ENCODE results near the gene STXBP5. TPM values are rescaled to one million over a fixed set of nuclear protein-coding genes. Genes with fewer than 3 reads are reported as not detected.
"Not testable (repeated sequence)": the region's sequence is repeated elsewhere in the genome, so short reads cannot be mapped to it uniquely, and the experiment has no call there.

Gene STXBP5
- total RNA-seq, 1 donor from 2014 or later, result 16.8 TPM

DNA sequence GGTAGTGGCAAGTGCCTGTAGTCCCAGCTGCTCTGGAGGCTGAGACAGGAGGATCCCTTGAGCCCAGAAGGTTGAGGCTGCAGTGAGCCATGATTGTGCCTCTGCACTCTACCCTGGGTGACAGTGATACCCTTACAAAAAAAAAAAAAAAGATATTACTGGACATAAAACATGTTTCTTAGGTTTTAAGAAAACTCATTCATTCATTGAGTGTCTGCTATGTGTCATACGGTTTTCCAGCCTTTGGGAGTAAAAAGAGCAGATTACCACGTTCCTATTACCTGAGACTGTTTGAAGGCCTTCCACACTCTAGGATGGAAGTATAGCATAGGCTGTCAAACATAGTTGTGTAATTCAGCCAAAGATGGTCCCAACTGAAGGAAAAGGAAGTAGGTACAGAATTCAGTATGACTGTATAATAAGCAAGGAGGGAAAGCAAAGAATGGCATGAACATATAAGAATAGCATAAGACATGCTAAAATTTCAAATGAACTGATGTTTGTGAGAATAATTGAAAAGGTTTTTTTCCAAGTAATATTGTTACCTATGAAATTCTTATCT is 22.0 kb downstream of the STXBP5 start:
- no peak for ATAC-seq
- intact Hi-C loops (cut with micrococcal nuclease), result no loop called here
- DNase-seq, result no peak

DNA sequence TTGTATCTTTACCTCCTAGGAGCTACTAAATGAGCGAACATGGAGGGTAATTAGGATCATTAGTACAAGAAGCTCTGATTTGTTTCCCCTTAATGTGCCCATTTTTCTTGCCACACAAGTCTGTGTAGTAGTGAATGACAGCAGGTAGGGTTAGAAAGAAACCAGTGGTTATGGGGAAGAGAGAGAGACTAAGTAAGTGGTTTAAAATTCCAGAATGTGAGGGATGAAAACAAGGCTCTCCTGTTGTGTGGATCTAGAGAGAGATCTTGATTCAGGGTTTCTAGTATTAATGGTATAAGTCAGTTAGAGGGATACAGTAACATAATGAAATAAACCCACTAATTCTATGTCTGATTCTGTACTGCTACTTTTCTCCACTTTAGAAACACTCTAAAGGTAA is 22.7 kb downstream of the STXBP5 start:
- intact Hi-C loops (cut with micrococcal nuclease), result no loop called here
- DNase-seq (no peak), ATAC-seq (no peak)

GRCh38 chr6:147227770-147228320 is 23.6 kb downstream of the STXBP5 start:
- intact Hi-C loops (cut with micrococcal nuclease), result no loop called here
- ATAC-seq, result no peak
- no peak for DNase-seq

DNA sequence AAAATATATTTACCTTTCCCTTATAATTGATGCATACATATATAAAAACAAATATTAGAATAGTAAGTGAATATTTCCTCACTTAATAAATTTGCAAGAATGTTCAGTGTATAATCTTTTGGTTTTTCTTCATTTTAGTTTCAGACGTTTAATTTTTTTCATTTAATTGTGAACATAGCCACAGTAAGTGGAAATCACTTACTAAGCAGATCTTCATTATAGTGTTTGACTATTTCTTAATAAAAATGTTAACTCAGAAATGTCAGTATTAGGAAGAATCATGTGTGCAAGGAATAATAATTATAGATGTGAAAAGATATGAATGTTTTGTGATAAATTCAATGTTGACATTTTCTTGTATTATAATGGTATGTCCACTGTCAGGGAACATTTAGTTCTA is 27.4 kb downstream of the STXBP5 start:
- ATAC-seq, result no peak

GRCh38 chr6:147234685-147235084 is 30.5 kb downstream of the STXBP5 start:
- no peak for ATAC-seq
- intact Hi-C loops (cut with micrococcal nuclease), result no loop called here

More for the DNA sequence above, 27.4 kb downstream of the STXBP5 start:
- intact Hi-C loops (cut with micrococcal nuclease), result no loop called here
- DNase-seq, result no peak

GRCh38 chr6:147238164-147238563 is 33.9 kb downstream of the STXBP5 start:
- DNase-seq (no peak), ATAC-seq (no peak)
- intact Hi-C loops (cut with micrococcal nuclease), result no loop called here

More at GRCh38 chr6:147234685-147235084, 30.5 kb downstream of the STXBP5 start:
- DNase-seq, result no peak

GRCh38 chr6:147238906-147239305 is 34.7 kb downstream of the STXBP5 start:
- intact Hi-C loops (cut with micrococcal nuclease), result no loop called here
- no peak for DNase-seq
- ATAC-seq, result no peak

DNA sequence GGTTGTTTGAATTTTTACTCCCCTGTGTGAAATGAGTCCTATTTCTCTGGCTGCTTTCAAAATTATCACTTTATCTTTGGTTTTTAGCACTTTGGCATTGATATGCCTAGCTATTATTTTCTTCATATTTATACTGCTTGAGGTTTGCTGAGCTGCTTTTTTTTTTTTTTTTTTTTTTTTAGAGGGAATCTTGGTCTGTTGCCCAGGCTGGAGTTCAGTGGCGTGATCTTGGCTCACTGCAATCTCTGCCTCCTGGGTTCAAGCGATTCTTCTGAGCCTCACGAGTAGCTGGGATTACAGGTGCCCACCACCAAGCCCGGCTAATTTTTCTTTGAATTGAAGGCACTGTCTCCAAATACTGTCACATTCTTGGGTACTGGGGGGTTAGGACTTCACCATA is 40.6 kb downstream of the STXBP5 start:
- no peak for ATAC-seq
- no peak for DNase-seq
- intact Hi-C loops (cut with micrococcal nuclease), result no loop called here

DNA sequence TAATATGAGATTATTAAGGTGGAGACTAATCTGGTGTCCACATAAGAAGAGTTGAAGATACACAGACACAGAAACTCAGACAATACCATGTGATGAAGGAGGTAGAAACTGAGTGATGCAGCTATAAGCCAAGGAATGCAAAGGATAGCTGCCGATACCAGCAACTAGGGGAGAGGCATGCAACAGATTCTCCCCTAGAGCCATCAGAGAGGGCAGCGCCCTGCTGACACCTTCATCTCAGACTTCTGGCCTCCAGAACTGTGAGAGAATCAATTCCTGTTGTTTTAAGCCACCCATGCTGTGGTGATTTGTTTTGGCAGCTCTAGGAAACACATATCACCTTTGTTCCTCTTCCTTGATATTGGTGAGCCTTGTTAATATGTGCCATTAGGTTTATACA is 41.5 kb downstream of the STXBP5 start:
- ATAC-seq (no peak), DNase-seq (no peak)
- intact Hi-C loops (cut with micrococcal nuclease), result no loop called here

GRCh38 chr6:147246853-147247635 is 42.8 kb downstream of the STXBP5 start:
- ATAC-seq (no peak), DNase-seq (no peak)
- intact Hi-C loops (cut with micrococcal nuclease), result no loop called here

- no peak for ATAC-seq
- intact Hi-C loops (cut with micrococcal nuclease), result no loop called here
- DNase-seq, result no peak
Measured at GRCh38 chr6:147248859-147249258, 44.6 kb downstream of the STXBP5 start.

- DNase-seq, result no peak
- intact Hi-C loops (cut with micrococcal nuclease), result no loop called here
- ATAC-seq, result no peak
Measured at GRCh38 chr6:147251072-147251471, 46.9 kb downstream of the STXBP5 start.

DNA sequence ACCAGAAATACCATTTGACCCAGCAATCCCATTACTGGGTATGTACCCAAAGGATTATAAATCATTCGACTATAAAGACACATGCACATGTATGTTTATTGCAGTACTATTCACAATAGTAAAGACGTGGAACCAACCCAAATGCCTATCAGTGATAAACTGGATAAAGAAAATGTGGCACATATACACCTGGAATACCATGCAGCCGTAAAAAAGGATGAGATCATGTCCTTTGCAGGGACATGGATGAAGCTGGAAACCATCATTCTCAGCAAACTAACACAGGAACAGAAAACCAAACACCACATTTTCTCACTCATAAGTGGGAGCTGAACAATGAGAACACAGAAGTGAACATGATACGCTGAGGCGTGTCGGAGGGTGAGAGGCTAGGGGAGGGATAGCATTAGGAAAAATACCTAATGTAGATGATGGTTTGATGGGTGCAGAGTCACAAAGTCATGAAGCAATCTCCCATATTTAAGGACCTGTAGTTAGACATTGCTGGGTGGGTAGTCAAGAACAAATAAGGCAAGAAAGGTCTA is 50.8 kb downstream of the STXBP5 start:
- DNase-seq; intact Hi-C loops (cut with micrococcal nuclease); ATAC-seq: not testable (repeated sequence)

DNA sequence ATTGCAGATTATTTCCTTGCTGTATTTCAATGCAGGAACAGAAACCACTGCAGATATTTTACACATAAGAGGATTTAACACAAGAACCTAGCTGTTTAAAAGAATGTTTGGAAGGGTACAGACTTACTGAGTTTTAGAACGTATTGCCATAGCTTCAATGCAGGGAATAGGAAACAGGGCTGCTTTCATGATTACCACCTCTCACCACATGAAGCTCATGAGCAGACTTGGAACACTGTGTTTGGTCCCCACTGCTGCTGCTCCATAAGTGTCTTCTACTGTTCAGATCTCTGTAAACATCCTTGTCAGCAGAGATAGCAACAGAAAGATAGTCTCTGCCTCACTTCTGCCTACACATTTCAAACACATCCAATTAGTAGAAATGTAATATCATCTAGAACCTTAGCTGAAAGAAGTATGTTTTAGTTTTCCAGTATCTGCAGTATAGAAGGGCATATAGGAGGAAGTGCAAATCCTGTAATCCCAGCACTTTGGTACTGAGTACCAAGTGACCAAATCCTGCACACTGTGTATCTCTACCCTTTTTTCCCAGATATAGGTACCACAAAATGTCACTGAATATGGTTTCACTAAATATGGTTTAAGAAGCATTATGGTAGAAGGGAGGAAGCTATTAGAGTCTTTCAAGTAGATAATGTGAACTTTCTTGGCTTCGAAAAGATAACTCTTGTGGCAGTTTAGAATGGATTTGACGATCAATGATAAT is 51.9 kb downstream of the STXBP5 start:
- DNase-seq (no peak), ATAC-seq (no peak)
- intact Hi-C loops (cut with micrococcal nuclease), result no loop called here

- DNase-seq (no peak), ATAC-seq (no peak)
- intact Hi-C loops (cut with micrococcal nuclease), result no loop called here
Measured at GRCh38 chr6:147257760-147258159, 53.5 kb downstream of the STXBP5 start.

- DNase-seq (no peak), ATAC-seq (no peak)
- intact Hi-C loops (cut with micrococcal nuclease), result no loop called here
Measured at GRCh38 chr6:147260091-147260490, 55.9 kb downstream of the STXBP5 start.

- ATAC-seq (no peak), DNase-seq (no peak)
- intact Hi-C loops (cut with micrococcal nuclease), result no loop called here
Measured at GRCh38 chr6:147262946-147263345, 58.7 kb downstream of the STXBP5 start.

DNA sequence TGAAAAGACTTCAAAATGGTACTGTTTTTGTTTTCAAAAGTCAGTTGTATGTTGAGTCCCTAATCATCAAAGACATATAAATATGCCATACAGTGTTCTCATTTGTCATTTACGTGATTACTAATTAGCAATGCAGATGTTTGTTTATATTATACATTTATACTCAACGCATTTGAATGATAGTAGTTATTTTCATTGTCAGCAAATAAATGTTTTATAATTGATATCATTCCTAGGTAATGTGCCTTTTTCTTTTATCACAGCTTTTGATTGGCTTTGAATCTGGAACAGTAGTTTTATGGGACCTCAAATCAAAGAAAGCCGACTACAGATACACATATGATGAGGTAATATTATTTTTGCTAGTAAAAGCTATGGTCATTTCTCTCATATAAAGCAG is 62.6 kb downstream of the STXBP5 start:
- DNase-seq, result no peak
- intact Hi-C loops (cut with micrococcal nuclease), result no loop called here
- ATAC-seq, result no peak

DNA sequence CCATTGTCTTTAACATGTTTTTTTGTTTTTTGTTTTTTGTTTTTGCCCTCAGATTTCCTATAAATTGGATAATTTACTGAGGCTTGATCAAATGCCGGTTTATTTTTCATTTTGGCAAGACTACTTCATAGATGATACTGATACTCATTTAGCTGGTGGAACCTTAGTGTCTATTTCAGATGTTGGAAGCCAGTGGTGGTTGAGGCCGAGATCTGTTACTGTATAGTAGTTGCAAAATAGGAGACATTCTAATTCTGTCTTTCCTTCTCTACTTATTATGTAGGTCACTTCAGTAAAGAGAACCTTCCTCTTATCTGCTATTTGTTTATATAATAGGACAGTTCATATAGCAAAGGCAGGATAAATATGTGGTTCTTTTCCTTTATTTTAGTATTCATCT is 63.4 kb downstream of the STXBP5 start:
- no peak for DNase-seq
- intact Hi-C loops (cut with micrococcal nuclease), result no loop called here
- ATAC-seq, result no peak

DNA sequence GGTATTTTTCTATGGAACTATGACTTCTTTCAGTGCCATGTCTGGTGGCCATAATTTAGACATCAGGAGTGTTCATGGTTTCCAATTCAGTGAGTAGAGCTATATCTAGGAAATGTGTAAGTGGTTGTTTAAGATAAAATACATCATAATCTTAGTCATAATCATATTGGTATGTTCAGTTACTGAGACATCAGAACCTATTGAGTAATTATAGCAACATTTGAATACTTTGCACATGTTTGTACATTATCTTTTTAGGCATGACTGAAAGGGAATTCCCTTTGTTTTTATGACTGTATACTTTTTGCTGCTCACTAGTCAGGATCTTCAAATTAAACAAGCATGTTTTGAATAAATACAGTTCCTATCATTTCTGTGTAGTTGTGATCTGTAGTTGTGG is 64.0 kb downstream of the STXBP5 start:
- ATAC-seq (no peak), DNase-seq (no peak)
- intact Hi-C loops (cut with micrococcal nuclease), result no loop called here

All from left ventricle myocardium superior (tissue), 1 donor.